22Rv1 (cell line): ENCODE results near the gene KCNIP4.

Source experiments
- H3K27ac ChIP-seq: fragments of 450-650 bp; 2 replicates; pipeline ENCODE4 v1.5.1; 2017
- CTCF ChIP-seq: fragments of 450-650 bp; IDR thresholded peaks from 2 replicates; pipeline ENCODE4 v1.5.1; 2017; ENCODE audit warnings: mild to moderate bottlenecking
- ZFX ChIP-seq: fragments of 450-650 bp; IDR thresholded peaks from 2 replicates; pipeline ENCODE4 v1.6.1; 2017; ENCODE audit warnings: antibody characterized with exemption, borderline replicate concordance

Gene KCNIP4

GRCh38 chr4:21117541-21118180 lies 830.9 kb downstream of the KCNIP4 start:
- TF ChIP-seq ZFX (no peak), CTCF (no peak)
- H3K27ac ChIP-seq: no peak overlapping the region

- no peak for TF ChIP-seq ZFX
- TF ChIP-seq CTCF: no peak
- H3K27ac ChIP-seq: no peak overlapping the region
Observed at GRCh38 chr4:21113496-21114223, 834.9 kb downstream of the KCNIP4 start.

- TF ChIP-seq ZFX (no peak), CTCF (no peak)
- H3K27ac ChIP-seq: no peak overlapping the region
Observed at GRCh38 chr4:21102667-21103066, 845.9 kb downstream of the KCNIP4 start.

GRCh38 chr4:21097865-21098264 lies 850.7 kb downstream of the KCNIP4 start:
- TF ChIP-seq CTCF: no peak
- TF ChIP-seq ZFX: no peak
- H3K27ac ChIP-seq: no peak overlapping the region

GRCh38 chr4:21097026-21097425 lies 851.5 kb downstream of the KCNIP4 start:
- no peak overlapping the region for H3K27ac ChIP-seq
- no peak for TF ChIP-seq CTCF
- TF ChIP-seq ZFX: no peak

GRCh38 chr4:21092531-21092930 lies 856.0 kb downstream of the KCNIP4 start:
- TF ChIP-seq ZFX (no peak), CTCF (no peak)
- H3K27ac ChIP-seq: no peak overlapping the region

GRCh38 chr4:21090094-21090666 lies 858.4 kb downstream of the KCNIP4 start:
- no peak overlapping the region for H3K27ac ChIP-seq
- TF ChIP-seq CTCF (no peak), ZFX (no peak)
